Osteocyte (in vitro differentiated cells): ENCODE data around the gene RUFY3. TPM values are rescaled to one million over a fixed set of nuclear protein-coding genes. Genes with fewer than 3 reads are reported as not detected.

Source experiments
- DNase-seq: peaks from one replicate; pipeline ENCODE4 v3.0.0; 2021; ENCODE audit warnings: mixed read lengths; ENCODE audit not compliant: unreplicated experiment; ENCODE audit errors: extremely low spot score
- H3K27ac Mint-ChIP-seq: one replicate; pipeline ENCODE4 v1.8.0; 2021; ENCODE audit warnings: mild to moderate bottlenecking, mixed read lengths; ENCODE audit not compliant: unreplicated experiment
- H3K27me3 Mint-ChIP-seq: one replicate; pipeline ENCODE4 v1.8.0; 2021; ENCODE audit warnings: mixed read lengths; ENCODE audit not compliant: unreplicated experiment
- H3K36me3 Mint-ChIP-seq: one replicate; pipeline ENCODE4 v1.8.0; 2021; ENCODE audit warnings: mixed read lengths; ENCODE audit not compliant: unreplicated experiment
- H3K4me1 Mint-ChIP-seq: one replicate; pipeline ENCODE4 v1.8.0; 2021; ENCODE audit warnings: mixed read lengths; ENCODE audit not compliant: unreplicated experiment
- H3K4me3 Mint-ChIP-seq: one replicate; pipeline ENCODE4 v1.8.0; 2021; ENCODE audit warnings: mild to moderate bottlenecking, moderate library complexity, mixed read lengths; ENCODE audit not compliant: unreplicated experiment
- H3K9me3 Mint-ChIP-seq: one replicate; pipeline ENCODE4 v1.8.0; 2021; ENCODE audit warnings: mixed read lengths; ENCODE audit not compliant: unreplicated experiment
- total RNA-seq: library from RNA; stranded (reverse); gene quantifications from 2 replicates; pipeline ENCODE4 v1.2.1, GENCODE V29; 2021
- TF ChIP-seq, protein P1 (sequence below): fragments of 200-600 bp; sonication (generic); IDR thresholded peaks from 2 replicates; pipeline ENCODE4 v1.5.0; 2021; ENCODE audit warnings: antibody characterized with exemption, mild to moderate bottlenecking, moderate library complexity

Gene RUFY3
- total RNA-seq, 1 donor from 2014 or later, result 73.5 TPM

DNA sequence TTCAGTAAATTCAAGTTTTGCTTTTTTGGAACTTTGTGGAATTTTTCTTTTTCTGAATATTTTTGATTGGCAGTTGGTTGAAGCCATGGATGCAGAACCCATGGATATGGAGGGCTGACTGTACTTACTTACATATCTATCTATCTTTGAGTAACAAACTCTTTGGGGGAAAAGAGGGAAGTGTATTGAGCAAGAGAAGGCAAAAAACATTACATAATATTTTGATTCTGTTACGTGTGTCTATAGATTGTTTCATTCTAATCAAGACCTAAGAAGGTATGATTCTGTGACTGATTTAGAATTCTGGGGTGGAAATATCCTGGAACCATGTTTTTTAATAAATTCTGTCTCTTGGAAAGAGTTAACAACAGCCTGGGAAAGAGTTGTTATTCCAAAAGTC, 86.4 kb downstream of the RUFY3 start:
- no peak overlapping the region for H3K27ac Mint-ChIP-seq
- no peak overlapping the region for H3K4me3 Mint-ChIP-seq
- no peaks in the 10 kb centered on the region for H3K4me1 Mint-ChIP-seq
- DNase-seq, result no peak
- peaks cover 22% of the 10 kb centered on the region for H3K36me3 Mint-ChIP-seq
- no peaks in the 10 kb centered on the region for H3K9me3 Mint-ChIP-seq
- H3K27me3 Mint-ChIP-seq, result no peaks in the 10 kb centered on the region
- TF ChIP-seq, protein P1, sequence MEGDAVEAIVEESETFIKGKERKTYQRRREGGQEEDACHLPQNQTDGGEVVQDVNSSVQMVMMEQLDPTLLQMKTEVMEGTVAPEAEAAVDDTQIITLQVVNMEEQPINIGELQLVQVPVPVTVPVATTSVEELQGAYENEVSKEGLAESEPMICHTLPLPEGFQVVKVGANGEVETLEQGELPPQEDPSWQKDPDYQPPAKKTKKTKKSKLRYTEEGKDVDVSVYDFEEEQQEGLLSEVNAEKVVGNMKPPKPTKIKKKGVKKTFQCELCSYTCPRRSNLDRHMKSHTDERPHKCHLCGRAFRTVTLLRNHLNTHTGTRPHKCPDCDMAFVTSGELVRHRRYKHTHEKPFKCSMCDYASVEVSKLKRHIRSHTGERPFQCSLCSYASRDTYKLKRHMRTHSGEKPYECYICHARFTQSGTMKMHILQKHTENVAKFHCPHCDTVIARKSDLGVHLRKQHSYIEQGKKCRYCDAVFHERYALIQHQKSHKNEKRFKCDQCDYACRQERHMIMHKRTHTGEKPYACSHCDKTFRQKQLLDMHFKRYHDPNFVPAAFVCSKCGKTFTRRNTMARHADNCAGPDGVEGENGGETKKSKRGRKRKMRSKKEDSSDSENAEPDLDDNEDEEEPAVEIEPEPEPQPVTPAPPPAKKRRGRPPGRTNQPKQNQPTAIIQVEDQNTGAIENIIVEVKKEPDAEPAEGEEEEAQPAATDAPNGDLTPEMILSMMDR, result no peak

DNA sequence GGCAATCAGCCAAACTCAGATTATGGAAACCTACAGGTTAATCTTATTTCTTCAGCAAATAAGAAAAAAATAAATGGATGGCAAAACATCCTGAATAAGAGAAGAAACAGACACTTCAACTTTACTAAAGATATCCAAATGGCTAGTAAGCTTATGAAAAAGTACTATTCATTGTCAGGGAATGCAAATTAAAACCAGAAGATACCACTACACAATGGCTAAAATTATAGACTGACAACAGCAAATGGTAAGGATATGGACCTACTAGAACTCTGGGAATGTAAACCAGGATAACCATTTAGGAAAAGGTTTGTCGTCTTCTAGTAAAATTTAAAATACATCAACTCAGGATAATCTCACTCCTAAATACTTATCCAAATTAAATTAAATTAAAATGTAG, 93.6 kb downstream of the RUFY3 start:
- DNase-seq, result no peak
- TF ChIP-seq, protein P1, result no peak
- Mint-ChIP-seq H3K9me3 (no peaks in the 10 kb centered on the region), H3K27ac (no peak overlapping the region), H3K4me3 (no peak overlapping the region), H3K36me3 (peaks cover 29% of the 10 kb centered on the region), H3K4me1 (no peaks in the 10 kb centered on the region), H3K27me3 (no peaks in the 10 kb centered on the region)

DNA sequence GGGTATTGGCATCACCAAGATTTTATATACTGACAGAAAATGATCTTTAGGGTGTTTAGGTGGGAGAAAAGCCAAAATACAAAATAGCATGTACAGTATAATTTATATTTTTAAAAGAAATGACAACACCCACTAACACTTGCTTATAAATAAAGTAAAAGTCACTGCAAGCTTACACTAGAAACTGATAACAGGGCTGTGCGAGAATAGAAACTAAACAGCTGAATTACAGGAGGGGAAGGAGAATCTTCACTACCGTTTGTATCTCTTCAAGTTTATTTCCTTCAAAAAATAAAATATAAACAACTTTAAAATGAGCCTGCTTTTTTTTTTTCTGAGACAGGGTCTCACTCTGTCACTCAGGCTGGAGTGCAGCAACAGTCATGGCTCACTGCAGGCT, 95.1 kb downstream of the RUFY3 start:
- Mint-ChIP-seq H3K36me3 (peaks cover 38% of the 10 kb centered on the region), H3K27me3 (no peaks in the 10 kb centered on the region), H3K27ac (no peak overlapping the region), H3K9me3 (no peaks in the 10 kb centered on the region), H3K4me3 (no peak overlapping the region), H3K4me1 (no peaks in the 10 kb centered on the region)
- DNase-seq, result no peak
- TF ChIP-seq, protein P1, result no peak

DNA sequence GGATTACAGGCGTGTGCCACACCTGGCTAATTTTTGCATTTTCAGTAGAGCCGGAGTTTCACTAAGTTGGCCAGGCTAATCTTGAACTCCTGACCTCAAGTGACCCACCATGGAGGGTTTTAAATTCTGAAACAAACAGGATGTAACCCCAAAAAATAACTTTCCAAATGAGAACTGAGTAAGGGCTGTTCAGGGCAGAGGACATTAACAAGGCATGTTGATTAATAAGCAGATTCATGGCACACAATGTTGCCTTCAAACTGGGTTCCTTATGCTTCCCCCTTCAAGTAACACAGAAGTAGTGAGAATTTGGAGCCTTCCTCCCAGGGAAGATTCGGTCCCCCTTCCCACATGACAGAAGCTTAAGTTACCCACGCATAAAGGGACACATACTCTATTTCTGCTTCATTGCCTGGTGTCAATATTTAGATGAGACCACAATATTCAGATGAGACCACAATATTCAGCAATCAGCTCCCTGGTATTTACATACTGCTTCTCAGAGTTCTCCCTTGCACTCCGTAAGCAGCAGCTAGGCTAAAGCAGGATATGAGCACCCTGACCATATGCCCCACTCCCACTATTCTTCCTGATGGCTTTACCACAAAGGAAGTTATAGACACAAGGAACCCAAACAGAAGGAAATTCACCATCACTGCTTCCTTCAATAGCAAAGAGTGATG, 96.5 kb downstream of the RUFY3 start:
- Mint-ChIP-seq H3K27me3 (no peaks in the 10 kb centered on the region), H3K36me3 (peaks cover 47% of the 10 kb centered on the region), H3K4me3 (no peak overlapping the region), H3K4me1 (no peaks in the 10 kb centered on the region), H3K27ac (no peak overlapping the region), H3K9me3 (no peaks in the 10 kb centered on the region)
- no peak for DNase-seq
- TF ChIP-seq, protein P1, result no peak

DNA sequence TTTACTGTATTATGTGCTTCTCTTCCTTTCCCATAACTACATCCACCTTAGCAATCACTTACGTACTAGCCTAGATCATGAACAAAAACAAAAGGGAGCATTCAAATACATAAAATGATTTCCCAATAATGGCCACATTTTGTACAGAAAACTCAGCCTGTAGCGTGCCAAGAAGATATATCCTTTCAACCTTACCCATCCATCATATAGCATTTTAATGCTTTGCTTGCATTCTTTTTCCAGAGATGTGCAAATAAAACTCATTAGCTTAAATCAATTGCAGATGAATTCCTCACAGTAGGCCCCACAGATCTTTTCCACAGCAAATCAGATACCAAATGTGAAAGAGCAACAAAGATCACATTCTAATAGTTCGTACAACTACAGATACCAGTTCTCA, 97.2 kb downstream of the RUFY3 start:
- Mint-ChIP-seq H3K4me3 (no peak overlapping the region), H3K4me1 (no peaks in the 10 kb centered on the region), H3K27me3 (no peaks in the 10 kb centered on the region), H3K9me3 (no peaks in the 10 kb centered on the region), H3K36me3 (peaks cover 47% of the 10 kb centered on the region), H3K27ac (no peak overlapping the region)
- TF ChIP-seq, protein P1, result no peak
- no peak for DNase-seq
